H1 (cell line): ENCODE data around the gene SH2D4B. TPM values are rescaled to one million over a fixed set of nuclear protein-coding genes. Genes with fewer than 3 reads are reported as not detected.

Source experiments
- CTCF ChIA-PET: fragments of 300-600 bp; sonication (Branson Sonifier 250); formaldehyde crosslinking; loops from one replicate; lab custom pipeline; 2021; ENCODE audit not compliant: partially characterized antibody; lab: Charles Lee
- POLR2A ChIA-PET: fragments of 300-600 bp; sonication (Branson Sonifier 250); formaldehyde crosslinking; loops from one replicate; lab custom pipeline; 2021; ENCODE audit warnings: inconsistent platforms; ENCODE audit not compliant: partially characterized antibody; lab: Charles Lee
- DNase-seq, 2 experiments: peaks; one replicate each; pipeline versions ENCODE4 v3.0.0 to v3.0.0-alpha.2; 2010 to 2022; ENCODE audit warnings: low spot score in 2 of 2, low read depth in 1 of 2, mixed read lengths in 1 of 2
- FAIRE-seq: peaks from 2 replicates; lab custom pipeline; 2011; peaks lifted over from hg19 to GRCh38; lab: Jason Lieb, UNC
- H2AFZ ChIP-seq: 2 replicates; pipeline ENCODE4 v1.8.1; 2012; ENCODE audit warnings: low read length, inconsistent platforms
- H2AK5ac ChIP-seq: 2 replicates; pipeline ENCODE4 v1.6.1; 2013; ENCODE audit warnings: low read depth, low read length
- H2BK120ac ChIP-seq: replicated peaks from 2 replicates; pipeline ENCODE3; 2013; ENCODE audit warnings: low read depth, low read length, inconsistent platforms
- H2BK12ac ChIP-seq: 2 replicates; pipeline ENCODE4 v1.6.1; 2013; ENCODE audit warnings: low read depth, low read length
- H2BK15ac ChIP-seq: 2 replicates; pipeline ENCODE4 v1.6.1; 2013; ENCODE audit warnings: low read length
- H2BK20ac ChIP-seq: 2 replicates; pipeline ENCODE4 v1.6.1; 2013; ENCODE audit warnings: low read length
- H2BK5ac ChIP-seq: 2 replicates; pipeline ENCODE4 v1.6.1; 2013; ENCODE audit warnings: low read depth, low read length
- H3K14ac ChIP-seq: 2 replicates; pipeline ENCODE4 v1.6.1; 2013; ENCODE audit warnings: inconsistent platforms; ENCODE audit not compliant: insufficient read length
- H3K18ac ChIP-seq: 2 replicates; pipeline ENCODE4 v1.6.1; 2013; ENCODE audit warnings: low read length; ENCODE audit errors: extremely low read depth
- H3K23ac ChIP-seq: 2 replicates; pipeline ENCODE4 v1.6.1; 2013; ENCODE audit warnings: inconsistent platforms; ENCODE audit not compliant: insufficient read length
- H3K23me2 ChIP-seq: 2 replicates; pipeline ENCODE4 v1.6.1; 2013; ENCODE audit warnings: low read depth, low read length
- H3K27ac ChIP-seq: 2 replicates; pipeline ENCODE4 v1.6.1; 2011; ENCODE audit warnings: low read depth, low read length, inconsistent platforms
- H3K27me3 ChIP-seq, 4 experiments: replicated peaks in 1 of 4; 1 replicate in 1 of 4; 2 replicates in 3 of 4; pipeline versions ENCODE4 v1.6.1 to v1.8.1; 2011 to 2013; ENCODE audit warnings: low read length in 3 of 4, mild to moderate bottlenecking in 3 of 4, inconsistent platforms in 2 of 4, mixed read lengths in 2 of 4, moderate library complexity in 1 of 4; ENCODE audit not compliant: control insufficient read depth in 3 of 4, insufficient read depth in 3 of 4; ENCODE audit errors: extremely low read depth in 1 of 4
- H3K36me3 ChIP-seq, 4 experiments: 2 replicates each; pipeline versions ENCODE4 v1.6.1 to v1.8.1; 2011 to 2013; ENCODE audit warnings: mild to moderate bottlenecking in 4 of 4, low read length in 3 of 4, moderate library complexity in 2 of 4, control low read depth in 1 of 4, inconsistent platforms in 1 of 4; ENCODE audit not compliant: insufficient read depth in 4 of 4, control insufficient read depth in 2 of 4
- H3K4ac ChIP-seq: replicated peaks from 2 replicates; pipeline ENCODE3; 2013; ENCODE audit warnings: low read length, low read depth, mixed read lengths, inconsistent platforms; ENCODE audit not compliant: insufficient read length
- H3K4me1 ChIP-seq, 4 experiments: replicated peaks in 1 of 4; 1 replicate in 1 of 4; 2 replicates in 3 of 4; pipeline versions ENCODE4 v1.6.1 to v1.8.1; 2011 to 2013; ENCODE audit warnings: low read length in 3 of 4, inconsistent platforms in 2 of 4, mixed read lengths in 1 of 4; ENCODE audit not compliant: insufficient read depth in 4 of 4, control insufficient read depth in 3 of 4
- H3K4me2 ChIP-seq, 2 experiments: 2 replicates each; pipeline versions ENCODE4 v1.6.1 to v1.8.1; 2011 to 2013; ENCODE audit warnings: low read depth in 2 of 2, low read length in 2 of 2, control low read depth in 1 of 2, inconsistent platforms in 1 of 2, mild to moderate bottlenecking in 1 of 2; ENCODE audit not compliant: insufficient read depth in 1 of 2
- H3K4me3 ChIP-seq, 4 experiments: fragments of 200-600, 300-600 bp in 1 of 4; sonication (generic), shearing (Covaris generic), sonication (Bioruptor Twin) in 1 of 4; 2 replicates each; pipeline versions ENCODE4 v1.5.1 to v1.8.1; 2011 to 2016; ENCODE audit warnings: low read length in 4 of 4, low read depth in 3 of 4, control low read depth in 2 of 4, inconsistent platforms in 2 of 4, mild to moderate bottlenecking in 2 of 4, mixed read lengths in 1 of 4, moderate library complexity in 1 of 4; ENCODE audit not compliant: insufficient read depth in 2 of 4; ENCODE audit errors: extremely low read depth in 1 of 4
- H3K56ac ChIP-seq: replicated peaks from 2 replicates; pipeline ENCODE3; 2013; ENCODE audit warnings: low read depth, mild to moderate bottlenecking, mixed read lengths, low read length, inconsistent platforms; ENCODE audit not compliant: insufficient read length
- H3K79me1 ChIP-seq: 2 replicates; pipeline ENCODE4 v1.6.1; 2013; ENCODE audit warnings: low read depth, low read length, control low read depth
- H3K79me2 ChIP-seq, 2 experiments: 2 replicates each; pipeline versions ENCODE4 v1.6.1 to v1.8.1; 2012 to 2013; ENCODE audit warnings: low read length in 2 of 2, mild to moderate bottlenecking in 2 of 2, inconsistent platforms in 1 of 2; ENCODE audit not compliant: insufficient read depth in 2 of 2, control insufficient read depth in 1 of 2
- H3K9ac ChIP-seq, 4 experiments: replicated peaks in 1 of 4; 1 replicate in 1 of 4; 2 replicates in 3 of 4; pipeline versions ENCODE4 v1.6.1 to v1.8.1; 2011 to 2013; ENCODE audit warnings: low read depth in 3 of 4, low read length in 3 of 4, control low read depth in 2 of 4, mild to moderate bottlenecking in 2 of 4, moderate library complexity in 2 of 4, inconsistent platforms in 1 of 4; ENCODE audit errors: extremely low read depth in 1 of 4
- H3K9me3 ChIP-seq, 2 experiments: 2 replicates each; pipeline versions ENCODE4 v1.6.1 to v1.8.1; 2012 to 2013; ENCODE audit warnings: mild to moderate bottlenecking in 2 of 2, moderate library complexity in 2 of 2, control low read depth in 1 of 2, inconsistent platforms in 1 of 2, low read depth in 1 of 2, low read length in 1 of 2, mixed read lengths in 1 of 2; ENCODE audit not compliant: insufficient read depth in 2 of 2
- H4K20me1 ChIP-seq, 2 experiments: replicated peaks in 1 of 2; 2 replicates each; pipeline versions ENCODE3 to v1.8.1; 2011 to 2013; ENCODE audit warnings: inconsistent platforms in 2 of 2, low read length in 2 of 2, mild to moderate bottlenecking in 1 of 2; ENCODE audit not compliant: insufficient read depth in 2 of 2, control insufficient read depth in 1 of 2
- H4K5ac ChIP-seq: 2 replicates; pipeline ENCODE4 v1.6.1; 2013; ENCODE audit warnings: low read length, low read depth, mixed read lengths, inconsistent platforms; ENCODE audit not compliant: insufficient read length
- H4K8ac ChIP-seq: 2 replicates; pipeline ENCODE4 v1.8.0; 2013; ENCODE audit warnings: mild to moderate bottlenecking, moderate library complexity, low read length, inconsistent platforms; ENCODE audit not compliant: insufficient read depth; ENCODE audit errors: extremely low read depth
- H4K91ac ChIP-seq: replicated peaks from 2 replicates; pipeline ENCODE3; 2013; ENCODE audit warnings: low read length, mixed read lengths, inconsistent platforms; ENCODE audit not compliant: insufficient read length
- CBX5 ChIP-seq: fragments of 300-800, 300-1000 bp; sonication (generic); IDR thresholded peaks from 2 replicates; pipeline ENCODE4 v1.7.1; 2016; ENCODE audit warnings: antibody characterized with exemption, low read length, low read depth
- WGBS, 2 experiments: shearing (Covaris generic) in 1 of 2; methylation state at CpG; one replicate each; pipeline versions ENCODE4 v1.1.6 to v1.1.7; 2013 to 2015; ENCODE audit warnings: low lambda C conversion rate in 2 of 2, mixed read lengths in 2 of 2, inconsistent platforms in 1 of 2, low coverage in 1 of 2, missing lambda C conversion rate in 1 of 2; ENCODE audit not compliant: insufficient replicate concordance in 2 of 2, insufficient coverage in 1 of 2, insufficient read length in 1 of 2; ENCODE audit errors: extremely low coverage in 1 of 2, missing lambda C conversion rate in 1 of 2; 5-methylcytosine and 5-hydroxymethylcytosine counted together
- polyA plus RNA-seq, 7 experiments: library from polyadenylated mRNA; depleted of rRNA in 3 of 7; stranded (reverse) in 5 of 7; unstranded in 2 of 7; fragments of >200 nt in 5 of 7; fragments of 200-250 nt in 2 of 7; gene quantifications; 1 replicate in 5 of 7; 2 replicates in 1 of 7; 4 replicates in 1 of 7; pipeline versions ENCODE4 v1.2.1 to v1.2.3, GENCODE V29; 2011 to 2013; ENCODE audit warnings: missing spikeins in 2 of 7, mixed read lengths in 2 of 7
- total RNA-seq: library from RNA; stranded (reverse); fragmentation: NEBNext Ultra II Directional; extraction: Animal tissue kit (Norgen Biotek cat#: 25700); gene quantifications from 2 replicates; pipeline ENCODE4 v1.2.1, GENCODE V29; 2021
- TF ChIP-seq, protein P1 (sequence below): IDR thresholded peaks from 2 replicates; pipeline ENCODE4 v1.6.1; 2012; ENCODE audit warnings: inconsistent platforms

SH2D4B gene
- total and polyA plus RNA-seq, 2 of the 8 experiments (the other 6 are each of a cell fraction or from before 2014, with no cell fraction given): 0.06 to 0.13 TPM

- Histone ChIP-seq H4K91ac (no peak overlapping the region), H3K9me3 (peaks cover 0 to 3% of the 10 kb centered on the region in 2 experiments; a peak in 1 of 4 replicates), H3K4me2 (no peak overlapping the region), H3K4me3 (no peak overlapping the region), H3K27me3 (no peaks in the 10 kb centered on the region), H4K20me1 (peaks cover 0 to 2% of the 10 kb centered on the region in 2 experiments), H3K27ac (no peak overlapping the region), H4K8ac (no peak overlapping the region; the same call in 1 of the 2 replicates), H2BK12ac (0 out of 2 replicates have a peak overlapping the region, but pooled peaks have one; percentile 17), H3K79me2 (no peaks in the 10 kb centered on the region), H3K18ac (no peak overlapping the region; the same call in 1 of the 2 replicates), H3K4ac (no peak overlapping the region), H3K4me1 (peaks cover 0 to 4% (median under 1%) of the 10 kb centered on the region in 4 experiments; a peak in 5 of 7 replicates), H3K14ac (no peak overlapping the region), H2AK5ac (no peak overlapping the region), H2AFZ (no peak overlapping the region), H3K79me1 (no peaks in the 10 kb centered on the region), H2BK15ac (no peak overlapping the region), H2BK5ac (no peak overlapping the region), H3K23me2 (no peaks in the 10 kb centered on the region), H3K9ac (no peak overlapping the region), H3K36me3 (no peaks in the 10 kb centered on the region), H3K56ac (no peak overlapping the region), H2BK20ac (no peak overlapping the region), H4K5ac (no peak overlapping the region), H3K23ac (no peak overlapping the region), H2BK120ac (no peak overlapping the region)
- TF ChIP-seq, protein P1, sequence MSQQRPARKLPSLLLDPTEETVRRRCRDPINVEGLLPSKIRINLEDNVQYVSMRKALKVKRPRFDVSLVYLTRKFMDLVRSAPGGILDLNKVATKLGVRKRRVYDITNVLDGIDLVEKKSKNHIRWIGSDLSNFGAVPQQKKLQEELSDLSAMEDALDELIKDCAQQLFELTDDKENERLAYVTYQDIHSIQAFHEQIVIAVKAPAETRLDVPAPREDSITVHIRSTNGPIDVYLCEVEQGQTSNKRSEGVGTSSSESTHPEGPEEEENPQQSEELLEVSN: no peak
- TF ChIP-seq CBX5: no peak
- CTCF ChIA-PET: interaction anchor here (0.9 to 1.6 kb wide), 3 partner anchors 67 to 85 kb away, joined by 3 to 4 read pairs (median 3); no protein-coding TSS in a partner anchor
- WGBS, 2 experiments: 86% methylated on average over 6 of the region's 6 CpGs; no CpG with 5 or more reads in 1 of the 2 experiments
- no peak for FAIRE-seq
- POLR2A ChIA-PET: no interaction called here
- DNase-seq: no peak
Measured at GRCh38 chr10:80528901-80529300, 8.8 kb upstream of the SH2D4B start.
